GM18508 (cell line): ENCODE results near the gene RRM1.
A peak's percentile ranks its signal among the peaks of the same experiment; 100 is the strongest.
"Not testable (repeated sequence)": the region's sequence is repeated elsewhere in the genome, so short reads cannot be mapped to it uniquely, and the experiment has no call there.

Source experiments
- ATAC-seq: cut with Tn5 transposase; IDR thresholded peaks from one replicate; pipeline ENCODE4 v1.9.1; 2021; ENCODE audit warnings: moderate number of reproducible peaks; ENCODE audit not compliant: insufficient read depth, unreplicated experiment

The RRM1 gene

DNA sequence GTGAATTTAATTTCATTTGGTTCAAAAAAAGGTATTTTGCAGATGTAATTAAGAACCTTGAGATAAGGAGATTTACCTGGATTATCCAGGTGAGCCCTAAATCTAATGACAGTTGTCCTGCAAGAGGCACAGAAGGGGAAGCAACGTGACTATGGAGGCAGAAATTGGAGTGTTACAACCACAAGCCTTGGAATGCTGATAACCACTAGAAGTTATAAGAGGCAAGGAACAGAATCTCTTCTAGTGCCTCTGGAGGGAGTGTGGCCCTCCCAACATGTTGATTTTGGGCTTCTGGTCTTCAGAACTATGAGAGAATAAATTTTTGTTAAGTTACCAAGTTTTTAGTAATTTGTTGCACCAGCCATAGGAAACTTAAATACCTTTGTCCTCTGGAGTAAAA lies 32.8 kb downstream of the RRM1 start:
- ATAC-seq = no peak

DNA sequence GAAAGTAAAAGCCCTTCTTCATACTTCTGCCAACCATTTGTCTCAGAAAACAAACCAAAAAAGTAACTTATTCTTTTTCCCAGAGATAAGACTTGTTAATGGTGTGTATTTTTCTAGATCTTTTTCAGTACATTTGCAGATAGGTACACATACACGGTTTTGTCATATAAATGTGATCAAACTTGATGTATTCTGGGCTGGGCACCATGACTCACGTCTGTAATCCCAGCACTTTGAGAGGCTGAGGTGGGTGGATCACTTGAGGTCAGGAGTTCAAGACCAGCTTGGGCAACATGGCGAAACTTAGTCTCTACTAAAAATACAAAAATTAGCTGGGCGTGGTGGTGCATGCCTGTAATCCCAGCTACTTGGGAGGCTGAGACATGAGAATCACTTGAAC lies 35.6 kb downstream of the RRM1 start:
- not testable (repeated sequence) for ATAC-seq

DNA sequence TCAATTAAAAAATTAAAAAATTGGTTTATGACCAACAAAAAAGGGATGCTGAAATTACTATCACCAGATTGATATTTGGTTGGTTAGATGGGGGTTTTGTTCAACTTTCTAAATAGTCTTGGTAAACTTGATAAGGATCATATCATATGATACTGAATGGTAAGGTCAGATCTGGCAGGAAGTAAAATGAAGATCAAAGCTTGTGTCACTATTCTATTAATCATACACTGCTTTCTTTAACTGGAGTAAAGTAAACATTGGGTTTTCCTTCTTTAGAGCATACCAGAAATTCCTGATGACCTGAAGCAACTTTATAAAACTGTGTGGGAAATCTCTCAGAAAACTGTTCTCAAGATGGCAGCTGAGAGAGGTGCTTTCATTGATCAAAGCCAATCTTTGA lies 40.2 kb downstream of the RRM1 start:
- no peak for ATAC-seq

DNA sequence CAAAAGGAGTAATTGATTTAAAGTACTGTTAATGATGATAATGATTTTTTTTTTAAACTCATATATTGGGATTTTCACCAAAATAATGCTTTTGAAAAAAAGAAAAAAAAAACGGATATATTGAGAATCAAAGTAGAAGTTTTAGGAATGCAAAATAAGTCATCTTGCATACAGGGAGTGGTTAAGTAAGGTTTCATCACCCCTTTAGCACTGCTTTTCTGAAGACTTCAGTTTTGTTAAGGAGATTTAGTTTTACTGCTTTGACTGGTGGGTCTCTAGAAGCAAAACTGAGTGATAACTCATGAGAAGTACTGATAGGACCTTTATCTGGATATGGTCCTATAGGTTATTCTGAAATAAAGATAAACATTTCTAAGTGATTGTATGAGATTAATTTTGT lies 43.9 kb downstream of the RRM1 start:
- ATAC-seq = no peak

DNA sequence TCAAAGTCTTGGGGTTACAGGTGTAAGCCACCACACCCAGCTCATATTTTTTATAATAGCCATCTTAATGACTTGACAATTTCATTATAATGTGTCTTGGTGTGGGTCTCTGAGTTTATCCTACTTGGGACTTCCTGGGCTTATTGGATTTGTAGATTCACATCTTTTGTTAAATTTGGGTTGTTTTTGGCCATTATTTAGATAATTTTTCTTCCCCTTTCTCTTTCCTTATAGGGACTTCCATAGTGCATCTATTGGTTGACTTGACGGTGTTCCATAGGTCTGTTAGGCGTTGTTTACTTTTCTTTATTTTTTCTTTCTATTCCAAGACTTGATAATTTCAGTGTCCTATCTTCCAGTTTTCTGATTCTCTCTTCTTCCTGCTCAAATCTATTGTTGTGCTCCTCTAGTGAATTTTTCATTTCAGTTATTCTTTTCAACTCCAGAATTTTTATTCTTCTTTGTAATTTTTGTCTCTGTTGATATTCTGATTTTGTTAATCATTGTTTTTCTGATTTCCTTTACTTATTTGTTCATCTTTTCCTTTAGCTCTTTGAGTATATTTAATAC lies 45.6 kb downstream of the RRM1 start:
- no peak for ATAC-seq

DNA sequence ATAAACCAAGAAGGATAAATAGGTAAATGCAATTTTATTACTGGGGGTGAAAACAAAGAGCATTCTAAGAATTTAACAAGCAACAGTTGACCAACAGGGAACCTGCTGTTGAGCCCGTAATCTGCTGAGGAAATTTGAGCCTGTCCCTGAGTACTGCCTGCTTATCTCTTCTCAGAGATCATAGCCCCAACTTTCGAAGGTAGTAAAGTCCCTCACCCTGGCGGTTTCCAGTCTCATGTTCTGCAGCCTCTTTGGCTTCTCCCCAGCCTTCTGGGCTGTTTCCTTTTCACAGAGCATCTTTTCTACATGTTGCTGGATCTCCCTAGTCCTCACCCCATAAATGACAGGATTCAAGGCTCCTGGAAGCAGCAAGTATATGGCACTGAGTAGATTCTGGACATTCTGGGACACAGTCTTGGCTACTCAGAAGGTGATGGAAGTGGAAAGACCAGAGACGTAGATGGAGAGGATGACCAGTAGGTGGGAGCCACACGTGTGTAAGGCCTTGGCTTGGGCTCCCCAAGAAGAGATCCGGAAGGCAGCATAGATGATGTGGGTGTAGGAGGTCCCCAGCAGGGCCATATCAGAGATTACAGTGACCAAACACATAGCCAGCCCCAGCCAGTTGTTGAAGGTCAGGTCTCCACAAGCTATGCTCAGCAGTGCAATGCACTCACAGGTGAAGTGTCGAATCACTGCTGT lies 51.6 kb downstream of the RRM1 start:
- ATAC-seq = no peak

DNA sequence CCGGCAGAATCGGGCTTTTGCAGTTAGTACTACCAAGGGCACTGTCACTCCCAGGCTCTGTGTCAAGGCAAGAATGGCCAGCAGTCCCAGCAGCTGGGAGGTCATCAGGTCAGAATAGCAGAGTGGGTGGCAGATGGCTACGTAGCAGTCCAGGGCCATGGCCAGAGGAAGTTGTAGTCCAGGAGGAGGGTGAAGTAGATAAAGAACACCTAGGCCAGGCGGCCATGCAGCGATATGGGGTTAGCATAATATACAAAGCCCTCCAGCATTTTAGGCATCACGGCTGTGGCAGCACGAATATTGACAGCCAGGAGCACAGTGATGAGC lies 52.1 kb downstream of the RRM1 start:
- no peak for ATAC-seq

DNA sequence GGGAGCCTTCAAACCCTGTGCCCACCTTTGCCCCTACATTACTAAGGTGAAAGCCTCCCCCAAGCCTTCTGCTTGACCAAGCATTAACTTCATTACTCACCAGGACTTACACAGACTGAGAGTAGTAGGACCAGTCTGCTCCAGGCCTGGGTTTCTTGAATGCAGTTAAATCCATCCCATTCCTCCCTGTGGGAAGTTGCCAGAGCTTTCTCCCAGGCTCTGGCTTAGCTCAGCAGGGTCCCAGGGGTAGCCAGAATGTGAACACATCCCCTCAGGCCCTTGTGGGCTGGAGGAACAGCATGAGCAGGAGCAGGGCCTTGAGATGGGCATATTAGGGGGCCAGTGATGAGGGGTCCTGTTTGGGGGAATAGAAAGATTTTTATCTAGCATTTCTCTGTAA lies 59.9 kb downstream of the RRM1 start:
- no peak for ATAC-seq

DNA sequence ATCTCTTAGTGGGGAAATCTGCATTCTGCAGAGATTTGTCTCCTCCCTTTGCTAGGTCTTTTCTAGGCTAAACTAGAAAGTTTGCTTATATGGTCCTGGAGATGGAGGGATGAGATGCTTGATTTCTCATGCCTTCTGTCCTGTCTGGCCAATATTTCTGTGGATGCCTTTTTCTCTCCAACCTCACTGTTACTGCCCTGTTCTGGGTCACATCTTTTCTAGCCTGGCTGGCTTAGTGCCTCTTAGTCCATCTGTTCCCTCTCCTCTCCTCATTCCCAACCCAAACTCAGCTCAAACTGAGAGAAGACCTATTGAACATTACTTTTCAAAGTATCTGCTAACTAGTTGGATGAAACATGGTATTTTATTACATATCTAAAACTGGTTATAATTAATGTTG lies 62.0 kb downstream of the RRM1 start:
- no peak for ATAC-seq

DNA sequence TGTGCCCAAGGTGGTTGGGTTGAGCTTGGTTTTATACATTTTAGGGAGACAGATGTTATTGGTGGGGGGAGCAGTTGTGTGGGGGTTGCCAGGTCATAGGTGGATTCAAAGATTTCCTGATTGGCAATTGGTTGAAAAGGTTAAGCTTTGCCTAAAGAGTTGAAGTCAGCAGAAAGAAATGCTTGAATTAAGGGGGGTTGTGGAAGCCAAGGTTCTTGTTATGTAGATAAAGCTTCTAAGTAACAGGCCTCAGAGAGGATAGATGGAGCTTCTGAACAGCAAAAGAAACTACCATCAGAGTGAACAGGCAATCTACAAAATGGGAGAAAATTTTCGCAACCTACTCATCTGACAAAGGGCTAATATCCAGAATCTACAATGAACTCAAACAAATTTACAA lies 64.2 kb downstream of the RRM1 start:
- ATAC-seq = not testable (repeated sequence)

DNA sequence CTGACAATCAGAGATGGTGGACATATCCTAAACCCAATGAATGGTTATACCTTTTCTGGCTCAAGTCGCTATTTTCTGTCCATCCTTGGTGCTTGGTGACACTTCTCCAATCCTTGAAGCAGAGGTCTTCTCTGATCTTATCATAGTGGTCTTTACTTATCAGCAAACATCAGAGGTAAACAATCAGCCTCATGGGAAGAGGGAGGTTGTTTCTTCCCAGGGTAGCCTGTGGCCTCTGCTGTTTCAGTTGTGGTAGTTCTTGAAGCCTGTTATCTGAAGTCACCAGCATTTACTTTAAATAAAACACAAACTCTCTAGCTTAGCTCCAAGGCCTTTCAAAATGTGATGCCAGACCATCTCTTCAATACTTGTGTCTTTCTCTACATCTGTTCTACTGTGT lies 66.7 kb downstream of the RRM1 start:
- ATAC-seq = no peak

DNA sequence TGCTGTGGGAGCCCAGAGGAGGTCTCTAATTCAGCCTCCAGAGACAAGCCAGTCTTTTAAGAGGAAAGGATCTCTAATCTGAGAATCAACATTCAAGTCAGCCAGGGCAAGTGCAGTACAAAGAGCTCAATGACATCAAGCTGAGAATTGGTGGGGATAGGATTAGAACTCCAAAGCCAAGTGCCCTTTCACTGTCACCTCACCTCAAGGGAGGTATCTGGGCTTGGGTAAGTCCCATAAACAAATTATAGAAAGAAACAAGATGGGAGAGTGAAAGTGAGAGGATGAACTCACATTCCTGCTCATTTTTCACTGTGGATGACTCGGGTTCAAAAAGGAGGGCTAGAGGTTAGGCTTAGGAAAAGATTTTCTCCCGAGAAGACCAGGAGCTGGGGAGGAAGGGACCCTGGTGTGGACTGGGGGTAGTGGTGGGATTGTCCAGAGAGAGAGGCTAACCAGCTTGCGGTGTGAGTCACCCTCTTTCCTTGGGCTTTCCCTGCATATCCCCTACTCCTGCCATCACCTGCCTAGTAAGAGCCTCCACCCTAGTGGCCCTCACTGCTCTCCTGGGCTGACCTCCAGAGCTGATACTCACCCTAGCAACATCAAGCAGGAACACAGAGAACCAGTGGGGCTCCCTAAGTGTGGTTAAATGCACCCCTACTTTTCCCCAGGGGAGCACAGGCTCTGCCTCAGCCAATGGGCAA lies 70.4 kb downstream of the RRM1 start:
- ATAC-seq = no peak

DNA sequence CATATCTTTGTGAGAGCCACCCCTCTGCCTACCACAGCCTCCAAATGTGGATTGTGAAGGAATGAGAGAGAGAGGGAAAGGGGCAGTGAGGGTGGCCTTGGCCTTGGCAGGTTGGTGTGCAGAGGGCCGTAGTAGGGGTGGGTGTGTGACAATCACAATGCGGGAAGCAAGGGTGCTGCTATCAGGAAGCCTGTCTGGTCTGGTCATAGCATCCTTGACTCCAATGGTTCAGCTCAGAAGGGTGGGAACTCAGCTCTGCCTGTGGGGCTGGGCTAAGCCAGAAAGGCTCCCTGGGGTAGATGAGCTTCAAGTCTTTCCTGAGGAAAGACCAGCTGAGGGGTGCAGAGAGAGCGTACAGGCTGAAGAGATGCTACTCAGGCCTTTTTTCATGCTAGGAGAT lies 72.7 kb downstream of the RRM1 start:
- ATAC-seq = no peak

DNA sequence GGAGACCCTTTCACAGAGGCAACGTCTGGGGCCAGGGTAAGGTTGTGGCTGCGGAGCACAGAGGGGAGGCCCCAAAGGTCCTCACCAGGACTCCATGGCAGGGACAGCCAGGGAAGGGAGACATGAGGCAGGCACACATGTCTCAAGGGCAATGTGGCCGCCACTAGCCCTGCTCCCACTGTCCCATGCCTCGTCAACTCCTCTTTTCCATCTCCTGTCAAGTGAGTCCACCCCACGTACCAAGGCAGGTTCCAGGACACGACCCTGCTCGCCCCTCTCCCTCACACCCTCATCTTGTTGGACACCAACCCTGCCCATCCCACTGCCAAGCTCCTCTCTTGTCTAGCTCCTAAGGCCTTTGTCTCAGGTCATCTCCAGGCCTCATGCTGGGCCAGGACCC lies 73.2 kb downstream of the RRM1 start:
- ATAC-seq = no peak

DNA sequence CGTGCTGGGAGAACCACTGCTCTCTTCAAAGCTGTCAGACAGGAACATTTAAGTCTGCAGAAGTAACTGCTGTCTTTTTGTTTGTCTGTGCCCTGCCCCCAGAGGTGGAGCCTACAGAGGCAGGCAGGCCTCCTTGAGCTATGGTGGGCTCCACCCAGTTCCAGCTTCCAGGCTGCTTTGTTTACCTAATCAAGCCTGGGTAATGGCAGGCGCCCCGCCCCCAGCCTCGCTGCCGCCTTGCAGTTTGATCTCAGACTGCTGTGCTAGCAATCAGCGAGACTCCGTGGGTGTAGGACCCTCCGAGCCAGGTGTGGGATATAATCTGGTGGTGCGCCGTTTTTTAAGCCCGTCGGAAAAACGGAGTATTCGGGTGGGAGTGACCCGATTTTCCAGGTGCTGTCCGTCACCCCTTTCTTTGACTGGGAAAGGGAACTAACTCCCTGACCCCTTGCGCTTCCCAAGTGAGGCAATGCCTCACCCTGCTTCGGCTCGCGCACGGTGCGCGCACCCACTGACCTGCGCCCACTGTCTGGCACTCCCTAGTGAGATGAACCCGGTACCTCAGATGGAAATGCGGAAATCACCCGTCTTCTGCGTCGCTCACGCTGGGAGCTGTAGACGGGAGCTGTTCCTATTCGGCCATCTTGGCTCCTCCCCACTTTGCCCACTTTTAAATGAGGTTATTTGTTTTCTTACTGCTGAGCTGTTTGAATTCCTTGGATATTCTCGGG lies 81.2 kb downstream of the RRM1 start:
- not testable (repeated sequence) for ATAC-seq

DNA sequence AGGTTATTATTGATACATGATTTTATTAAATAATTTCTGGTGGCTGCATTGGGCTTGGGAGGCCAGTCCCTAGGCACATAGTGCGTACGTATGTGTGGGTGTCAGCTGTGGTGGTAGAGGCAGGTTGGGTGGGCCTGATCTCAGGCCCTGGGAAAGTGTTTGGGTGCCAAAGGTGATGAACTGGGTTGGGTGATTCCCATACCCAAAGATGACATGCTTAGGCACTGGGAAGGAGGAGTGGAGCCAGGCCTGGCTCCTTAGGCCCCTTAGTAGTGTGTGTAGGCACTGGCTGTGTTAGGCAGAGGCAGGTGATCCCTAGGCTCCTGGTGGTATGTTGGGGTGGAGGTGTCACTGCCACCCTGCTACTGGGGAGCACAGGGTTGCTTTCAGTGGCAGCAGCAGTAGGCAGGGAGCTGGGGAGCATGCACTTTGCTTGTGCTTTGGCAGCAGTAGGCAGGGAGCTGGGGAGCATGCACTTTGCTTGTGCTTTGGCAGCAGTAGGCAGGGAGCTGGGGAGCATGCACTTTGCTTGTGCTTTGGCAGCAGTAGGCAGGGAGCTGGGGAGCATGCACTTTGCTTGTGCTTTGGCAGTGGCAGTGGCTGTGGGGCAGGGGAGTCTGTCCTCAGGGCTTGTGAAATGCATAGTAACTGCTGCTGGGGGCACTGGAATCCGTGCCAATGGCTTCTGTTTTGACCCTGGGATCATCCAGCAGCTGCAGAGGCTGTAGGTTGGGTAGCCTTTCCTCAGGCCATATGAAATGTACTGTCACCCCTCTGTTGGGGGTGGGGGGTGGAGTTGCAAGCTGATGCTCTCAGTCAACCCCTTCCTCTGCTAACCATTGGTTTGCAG lies 84.4 kb downstream of the RRM1 start:
- ATAC-seq = no peak

DNA sequence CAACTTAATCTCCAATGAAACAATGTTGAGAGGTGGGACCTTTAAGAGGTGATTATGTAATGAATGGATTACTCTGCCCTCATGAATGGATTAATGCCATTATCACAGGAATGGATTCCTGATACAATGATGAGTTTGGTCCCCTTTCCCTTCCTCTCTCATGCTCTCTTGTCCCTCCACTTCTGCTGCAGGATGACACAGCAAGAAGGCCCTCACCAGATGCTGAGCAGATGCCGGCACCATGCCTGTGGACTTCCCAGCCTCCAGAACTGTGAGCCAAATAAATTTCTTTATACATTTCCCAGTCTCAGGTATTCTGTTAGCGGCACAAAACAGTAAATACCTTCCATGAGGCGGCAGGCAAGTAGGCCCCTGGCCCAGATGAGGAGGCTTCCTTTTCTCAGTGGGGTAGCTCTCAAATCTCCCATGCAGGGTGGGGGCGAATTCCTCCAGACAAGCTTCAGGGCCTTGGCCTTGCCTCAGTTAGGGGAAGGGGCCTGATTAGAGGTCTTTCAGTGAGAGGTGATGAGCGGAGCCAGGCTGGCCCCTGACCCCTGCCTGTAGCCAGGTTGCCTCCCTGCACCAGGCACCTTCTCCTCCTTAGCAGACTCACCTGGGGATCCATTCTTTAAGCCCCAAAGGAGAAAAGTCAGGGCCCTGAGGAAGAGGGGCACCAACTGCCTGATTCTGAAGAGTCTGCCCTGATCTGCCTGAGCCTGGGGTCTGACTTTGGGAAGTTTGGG lies 86.0 kb downstream of the RRM1 start:
- ATAC-seq = no peak

DNA sequence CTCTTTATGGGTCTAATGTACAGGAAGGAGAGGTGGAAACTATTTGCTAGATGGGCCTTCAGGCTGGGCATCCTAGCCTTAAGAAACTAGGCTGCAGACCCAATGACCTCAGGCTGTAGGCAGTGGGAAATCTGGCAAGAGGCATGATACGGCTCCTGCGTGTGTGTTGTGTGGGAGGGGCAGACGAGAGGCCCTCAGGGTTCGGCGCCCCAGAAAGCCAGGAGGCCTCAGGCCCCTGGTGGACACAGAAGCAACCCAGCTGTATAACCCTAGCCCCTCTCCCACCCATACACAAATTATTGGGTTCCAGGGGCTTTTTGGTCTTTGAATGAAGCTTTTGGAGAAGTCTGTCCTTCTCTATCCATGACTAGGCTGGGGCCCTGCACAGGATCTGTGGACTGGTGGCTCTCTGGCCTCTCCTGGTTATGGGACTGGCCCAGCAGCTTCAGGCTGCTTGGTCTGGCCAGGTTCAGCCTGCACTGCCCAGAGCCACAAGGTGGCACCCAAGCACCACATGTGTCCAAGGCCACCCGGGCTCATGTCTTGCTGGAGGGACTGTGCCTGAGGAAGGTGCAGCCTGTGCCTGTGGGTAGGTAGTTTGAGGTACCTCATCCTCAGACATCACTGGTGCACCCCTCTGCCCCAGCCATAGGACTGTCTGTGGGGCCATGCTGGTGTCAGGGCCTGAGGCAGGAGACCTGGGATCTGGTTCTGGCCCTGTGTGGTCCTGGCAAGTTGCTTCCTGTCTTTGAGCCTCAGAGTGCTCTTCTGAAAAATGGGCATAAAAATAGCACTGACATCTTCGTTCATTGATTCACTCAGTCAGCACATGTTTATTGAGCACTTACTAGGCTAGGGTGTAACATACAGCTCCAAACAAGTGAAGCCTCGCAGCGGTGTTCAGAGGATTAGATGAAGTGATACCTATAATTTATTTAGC lies 87.5 kb downstream of the RRM1 start:
- peak; percentile 59 for ATAC-seq
